ENCODE data around the gene NOS1AP. TPM values are rescaled to one million over a fixed set of nuclear protein-coding genes. Genes with fewer than 3 reads are reported as not detected.

The NOS1AP gene
- total RNA-seq, 1 experiment from 2014 or later = 0.76 TPM

DNA sequence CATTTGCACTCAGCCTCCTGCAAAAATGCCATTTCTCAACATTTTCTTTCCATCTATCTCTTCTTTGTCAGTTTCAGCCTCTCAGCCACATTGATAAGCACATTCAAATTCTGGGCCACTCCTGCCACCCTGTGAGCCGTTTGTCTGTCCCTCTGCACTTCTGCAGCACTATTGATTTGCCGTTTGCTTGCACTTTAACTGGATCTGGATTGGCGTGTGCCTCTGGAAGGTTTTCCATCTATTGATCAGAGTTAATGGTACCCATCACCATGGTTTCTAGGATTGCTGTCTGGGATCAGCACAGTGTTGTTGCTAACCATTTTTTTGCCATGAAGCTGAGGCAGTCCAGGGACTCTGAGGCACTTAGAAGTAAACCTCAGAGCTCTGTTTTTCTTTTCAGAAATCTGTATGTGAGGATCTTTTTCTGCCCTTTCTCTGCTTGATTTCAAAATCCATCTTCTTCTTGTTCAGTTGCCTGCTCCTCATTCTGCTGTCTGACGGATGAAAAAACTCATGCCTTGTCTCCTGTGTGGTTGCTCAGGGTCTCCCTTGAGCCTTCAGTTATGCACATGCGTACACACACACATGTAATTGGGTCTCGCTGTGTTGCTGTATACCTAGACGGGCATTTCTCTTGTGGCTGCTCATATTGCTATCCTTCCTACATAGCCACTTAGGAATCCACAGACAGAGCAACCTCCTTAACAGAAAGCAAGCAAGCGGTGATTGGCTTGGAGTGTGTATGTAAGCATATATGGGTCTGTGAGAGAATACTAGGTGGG, 67.9 kb downstream of the NOS1AP start:
- DNase-seq (ENCODE audit: low read depth) = no peak

DNA sequence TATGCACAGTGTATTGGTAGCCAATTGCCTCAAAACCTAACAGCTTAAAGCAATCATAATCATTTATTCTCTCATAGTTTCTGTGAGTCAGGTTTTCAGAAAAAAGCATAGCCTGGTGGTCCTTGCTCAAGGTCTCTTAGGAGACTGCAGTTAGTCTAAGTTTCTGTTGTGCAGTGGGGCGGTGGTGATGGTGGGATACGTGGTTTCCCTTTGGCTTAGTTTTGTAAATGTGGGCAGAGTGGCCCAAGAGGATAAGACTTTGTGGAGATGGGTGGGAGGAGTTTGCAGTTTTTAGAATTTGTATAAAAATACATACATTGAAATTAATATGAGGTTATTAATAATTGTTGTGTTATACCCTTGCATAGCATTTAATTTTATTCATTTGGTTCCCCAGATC, 68.6 kb downstream of the NOS1AP start:
- no peak for DNase-seq (ENCODE audit: low read depth)

DNA sequence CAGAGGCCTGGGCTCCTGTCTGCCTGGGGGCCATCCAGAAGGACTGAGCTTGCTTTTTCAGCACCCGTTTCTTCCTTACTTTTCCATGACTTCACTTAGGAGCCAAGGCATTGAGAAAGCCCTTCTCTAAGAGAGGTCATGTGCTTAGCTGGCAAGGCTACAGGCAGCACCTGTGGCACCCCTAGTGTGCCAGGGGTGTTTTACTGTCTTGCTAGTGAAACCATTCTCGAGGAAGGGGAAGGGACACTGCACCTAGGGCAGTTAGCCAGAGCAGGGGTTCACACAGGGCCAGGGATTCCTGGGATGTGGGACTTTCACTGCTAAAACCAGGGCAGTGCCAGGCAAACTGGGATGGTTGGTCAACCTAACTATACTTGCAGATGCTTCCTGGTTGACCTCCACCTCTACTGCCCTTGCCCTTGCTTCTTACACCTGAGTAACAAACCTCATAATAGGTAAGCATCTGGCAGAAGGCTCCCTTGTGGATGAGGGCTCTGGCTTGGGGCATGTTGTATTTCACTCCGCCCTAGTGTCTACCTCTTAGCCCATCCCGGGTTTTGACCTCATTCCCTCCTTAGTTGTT, 69.2 kb downstream of the NOS1AP start:
- DNase-seq (ENCODE audit: low read depth) = no peak

GRCh38 chr1:162139211-162139610, 69.7 kb downstream of the NOS1AP start:
- no peak for DNase-seq (ENCODE audit: low read depth)

DNA sequence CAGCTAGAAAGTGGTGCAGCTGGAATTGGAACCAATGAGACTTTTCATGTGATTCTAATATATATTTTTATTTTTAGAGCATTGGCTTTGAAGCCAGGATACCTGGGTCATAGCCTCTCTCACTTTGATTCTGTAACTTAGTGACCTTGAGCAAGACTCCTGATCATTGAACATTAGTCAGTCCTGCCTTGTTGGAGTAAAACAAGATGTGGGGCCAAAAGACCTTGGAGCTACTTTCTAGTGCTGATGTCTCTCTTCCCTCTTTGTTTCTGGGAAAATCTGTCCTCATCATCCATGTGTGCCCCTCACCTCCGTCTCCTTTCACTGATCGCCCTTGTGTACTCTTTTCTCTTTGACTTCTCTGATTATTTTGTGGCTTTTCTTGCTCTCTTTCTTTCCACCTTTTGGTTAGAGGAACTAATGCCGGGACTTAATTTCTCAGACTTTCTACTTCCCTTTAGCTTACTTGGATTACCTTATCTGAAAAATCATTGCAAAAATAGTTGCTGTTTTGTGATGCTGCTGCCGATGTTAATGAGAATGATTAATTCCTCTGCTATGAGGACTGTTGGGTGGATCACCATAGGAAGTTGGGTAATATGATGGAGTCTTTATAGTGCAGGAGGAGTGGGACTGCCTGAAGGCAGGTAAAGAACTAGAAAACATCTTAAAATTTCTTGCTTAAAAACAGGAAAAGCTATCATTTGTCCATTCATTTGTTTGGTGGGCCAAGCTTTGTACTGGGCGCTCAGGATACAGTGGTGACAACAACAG, 72.0 kb downstream of the NOS1AP start:
- DNase-seq (ENCODE audit: low read depth) = peak; percentile 87

GRCh38 chr1:162142968-162143367, 73.5 kb downstream of the NOS1AP start:
- DNase-seq (ENCODE audit: low read depth) = no peak

GRCh38 chr1:162144268-162144667, 74.8 kb downstream of the NOS1AP start:
- no peak for DNase-seq (ENCODE audit: low read depth)

GRCh38 chr1:162144853-162145252, 75.4 kb downstream of the NOS1AP start:
- no peak for DNase-seq (ENCODE audit: low read depth)

DNA sequence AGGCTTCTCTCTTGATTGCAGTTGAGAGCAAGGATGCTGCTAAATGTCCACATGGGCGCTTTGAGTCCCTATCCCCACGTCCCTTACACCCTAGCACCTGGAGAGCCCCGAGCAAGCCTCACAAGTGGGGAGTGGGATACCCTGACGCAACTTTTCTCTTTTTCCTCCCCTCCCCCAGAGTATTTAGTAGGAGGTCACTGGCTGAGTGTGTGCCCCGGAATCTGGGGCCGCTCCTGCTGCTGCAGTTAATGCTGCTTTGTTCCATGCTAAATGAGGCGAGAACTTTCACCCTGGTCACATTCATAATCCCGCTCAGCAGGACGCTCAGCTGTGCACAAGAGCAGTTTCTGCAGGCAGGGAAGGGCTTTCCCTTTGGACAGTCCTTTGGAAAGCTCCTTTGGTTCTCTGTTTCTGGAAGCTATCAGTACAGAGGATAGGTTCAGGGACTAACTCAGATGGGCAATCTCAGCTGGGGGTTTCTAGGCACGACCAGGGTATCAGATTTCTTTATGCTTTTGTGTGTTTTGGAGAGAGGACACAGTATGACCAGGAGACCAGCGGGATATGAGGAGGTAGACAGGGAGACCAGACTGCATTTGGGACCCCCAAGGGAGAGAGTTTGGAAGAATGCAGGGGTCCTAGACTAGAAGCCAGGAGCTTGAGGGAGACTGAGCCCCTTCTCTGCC, 75.9 kb downstream of the NOS1AP start:
- no peak for DNase-seq (ENCODE audit: low read depth)

DNA sequence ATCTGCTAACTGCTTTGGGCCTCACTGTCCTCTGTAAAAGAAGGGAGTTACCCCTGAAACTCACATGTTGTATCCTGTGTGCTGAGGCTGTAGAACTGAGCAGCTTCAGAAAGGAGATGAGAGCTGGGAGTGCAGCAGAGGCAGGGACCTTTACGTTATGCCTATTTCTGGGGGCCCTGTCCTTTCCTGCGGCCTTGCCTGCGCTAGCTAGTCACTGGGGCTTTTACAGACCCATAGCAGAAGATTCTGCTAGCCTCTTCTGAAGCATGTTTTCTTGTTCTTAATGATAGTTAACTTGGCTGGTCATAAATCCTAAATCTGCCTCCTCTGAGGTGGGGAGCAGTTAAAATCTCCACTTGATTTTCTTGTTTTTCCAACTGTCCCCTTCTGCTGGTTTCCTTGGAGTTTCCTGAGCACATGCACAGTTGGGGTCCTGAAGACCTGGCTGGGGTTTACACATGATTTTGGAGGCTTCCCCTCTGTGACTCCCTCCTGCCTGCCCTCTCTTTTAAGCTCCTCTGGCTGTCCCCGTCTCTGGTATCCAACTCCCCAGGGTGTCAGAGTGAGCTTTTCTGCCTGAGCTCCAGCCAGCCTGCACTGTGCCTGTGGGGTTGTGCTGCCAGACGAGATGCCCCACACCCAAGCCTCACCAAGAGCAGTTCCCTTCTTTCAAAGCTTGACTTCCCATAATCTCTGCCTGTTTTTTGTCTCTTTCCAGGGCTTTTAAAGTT, 76.6 kb downstream of the NOS1AP start:
- DNase-seq (ENCODE audit: low read depth) = no peak

DNA sequence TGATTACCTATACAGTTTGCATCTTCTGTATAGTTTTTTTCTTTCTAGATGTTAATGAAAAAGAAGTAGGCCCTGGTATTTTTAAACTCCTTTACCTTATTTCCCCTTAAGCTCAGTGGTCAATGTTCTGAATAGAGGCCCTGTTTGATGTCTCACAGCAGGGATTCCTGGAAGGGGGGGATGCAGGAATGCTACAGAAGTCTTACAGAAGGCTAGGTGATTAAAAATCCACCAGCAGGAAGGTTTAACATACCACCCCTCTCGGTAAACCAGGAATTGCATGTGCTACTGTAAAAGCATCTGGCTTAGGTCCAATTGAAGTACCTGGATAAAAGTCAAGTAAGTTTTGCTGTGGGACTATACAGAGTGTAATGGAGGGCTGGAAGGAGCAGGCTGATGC, 78.3 kb downstream of the NOS1AP start:
- no peak for DNase-seq (ENCODE audit: low read depth)

DNA sequence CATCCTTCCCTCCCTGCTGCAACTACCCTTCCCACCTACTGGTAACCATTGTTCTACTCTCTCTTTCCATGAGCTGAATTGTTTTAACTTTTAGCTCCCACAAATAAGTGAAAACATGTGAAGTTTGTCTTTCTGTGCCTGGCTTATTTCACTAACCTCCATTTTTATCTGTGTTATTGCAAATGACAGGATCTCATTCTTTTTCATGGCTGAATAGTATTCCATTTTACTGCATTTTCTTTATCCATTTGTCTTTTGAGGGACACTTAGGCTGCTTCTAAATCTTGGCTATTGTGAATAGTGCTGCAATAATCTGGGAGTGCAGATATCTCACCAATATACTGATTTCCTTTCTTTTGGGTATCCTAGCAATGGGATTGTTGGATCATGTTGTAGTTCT, 80.6 kb downstream of the NOS1AP start:
- DNase-seq (ENCODE audit: low read depth) = no peak

DNA sequence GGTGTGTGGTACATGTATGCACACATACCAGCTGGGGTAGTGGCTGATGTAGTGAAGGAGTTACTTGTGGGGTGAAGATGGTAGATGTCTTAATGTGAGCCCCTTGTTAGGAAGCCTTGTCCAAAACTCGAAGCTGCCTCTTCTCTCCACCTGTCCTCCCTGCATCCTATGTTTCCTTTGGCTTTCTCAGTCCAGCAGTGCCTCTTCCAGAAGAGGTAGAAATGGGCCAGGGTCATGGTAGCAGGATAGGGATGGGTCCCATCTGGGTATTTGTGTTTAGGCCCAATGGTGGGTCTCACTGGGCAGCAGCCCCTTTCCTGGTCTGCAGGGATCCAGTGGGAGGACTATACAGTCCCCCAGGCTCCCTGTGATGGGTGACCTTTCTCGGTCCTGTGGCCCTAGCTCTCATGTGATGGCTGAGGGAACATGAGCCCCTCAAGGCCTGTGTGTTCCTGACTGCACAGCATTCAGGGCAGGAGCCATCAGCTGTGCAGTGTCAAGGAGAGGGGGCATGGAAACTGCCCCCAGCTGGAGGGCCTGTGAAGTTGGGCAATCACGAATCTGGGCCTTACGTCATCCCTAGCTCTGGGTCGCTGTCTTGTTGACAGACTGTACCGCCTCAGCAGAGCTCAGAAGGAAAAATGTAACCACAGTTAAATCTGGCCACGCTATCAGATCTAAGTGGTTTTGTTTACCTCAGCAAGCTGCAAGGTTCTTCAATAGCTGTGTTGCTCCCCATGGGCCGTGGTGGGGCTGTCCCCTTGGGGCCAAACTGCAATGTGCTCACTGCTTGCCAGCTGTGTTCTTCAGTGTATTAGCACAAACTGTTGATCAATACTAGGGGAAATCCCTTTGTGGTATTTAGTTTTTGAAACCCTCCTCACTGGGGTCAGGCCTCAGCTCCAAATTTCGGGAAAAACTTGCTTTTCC, 82.7 kb downstream of the NOS1AP start:
- DNase-seq (ENCODE audit: low read depth) = peak; percentile 72

DNA sequence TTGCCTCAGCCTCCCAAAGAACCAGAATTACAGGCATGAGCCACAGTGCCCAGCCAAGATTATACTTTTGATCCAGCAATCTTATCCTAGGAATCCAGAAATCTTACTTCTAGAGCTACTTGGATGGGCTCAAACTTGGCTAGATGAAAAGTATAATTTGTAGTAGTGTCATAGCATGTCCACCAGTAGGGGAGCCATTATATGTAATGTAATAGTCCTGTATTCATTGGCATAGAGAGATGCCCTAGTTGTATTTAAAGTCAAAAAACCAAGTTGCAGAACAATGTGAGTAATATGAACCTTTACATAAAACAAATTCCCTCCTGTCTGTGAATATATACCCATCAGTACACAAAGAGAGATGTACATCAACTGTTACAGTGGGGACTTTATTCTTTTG, 83.9 kb downstream of the NOS1AP start:
- DNase-seq (ENCODE audit: low read depth) = no peak

- DNase-seq (ENCODE audit: low read depth) = no peak
Measured at GRCh38 chr1:162157469-162157868, 88.0 kb downstream of the NOS1AP start.

DNA sequence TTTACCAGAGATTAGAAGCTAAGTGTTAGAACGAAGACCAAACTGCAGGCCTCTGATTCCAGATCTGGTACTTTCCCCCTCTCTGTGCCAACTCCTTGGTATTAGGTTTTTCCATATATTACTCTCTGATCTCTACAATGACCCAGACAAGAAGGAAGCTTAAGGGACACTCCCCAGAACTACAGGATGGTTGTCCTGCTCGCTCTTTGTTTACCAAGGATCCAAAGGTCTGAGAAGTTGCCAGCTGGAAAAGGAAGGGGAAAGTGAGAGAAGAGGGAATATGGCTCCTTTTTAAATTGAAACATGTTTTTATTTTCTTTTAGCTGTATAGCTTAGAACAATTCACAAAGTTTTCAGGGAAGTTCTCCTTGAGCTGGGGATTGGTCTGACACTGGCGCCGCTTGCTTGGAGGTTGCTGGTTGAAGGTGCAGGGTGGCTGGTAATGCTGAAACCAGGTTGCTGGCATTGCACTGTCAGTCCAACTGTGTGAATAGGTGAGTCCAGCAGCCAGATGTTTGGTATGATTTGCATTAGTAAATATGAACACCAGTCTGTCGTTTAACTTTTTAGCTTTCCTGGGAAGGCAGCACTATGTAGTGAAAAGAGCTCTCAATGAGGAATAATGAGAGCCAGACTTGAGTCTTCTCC, 89.3 kb downstream of the NOS1AP start:
- DNase-seq (ENCODE audit: low read depth) = no peak

GRCh38 chr1:162159515-162159914, 90.0 kb downstream of the NOS1AP start:
- DNase-seq (ENCODE audit: low read depth) = no peak

GRCh38 chr1:162161916-162162550, 92.5 kb downstream of the NOS1AP start:
- no peak for DNase-seq (ENCODE audit: low read depth)

DNA sequence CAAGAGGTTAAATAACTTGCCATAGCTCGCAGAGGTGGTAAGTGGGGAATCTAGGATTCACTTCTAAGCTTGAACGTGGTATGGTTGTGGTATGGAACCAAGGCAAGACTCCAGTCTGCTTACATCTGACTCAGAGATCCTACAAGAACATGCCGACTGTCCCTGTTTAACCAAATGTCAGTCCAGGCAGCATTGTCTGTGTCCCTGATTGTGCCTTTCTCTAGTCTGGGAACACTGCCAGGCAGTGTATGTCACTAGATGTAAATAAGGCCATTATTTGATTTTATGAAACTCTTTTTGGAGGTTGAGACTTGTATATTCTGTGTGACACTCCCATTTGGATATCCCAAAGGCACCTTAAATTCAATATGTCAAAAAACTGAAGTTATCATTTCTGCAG, 96.0 kb downstream of the NOS1AP start:
- DNase-seq (ENCODE audit: low read depth) = no peak
